ENCODE data around the gene KCNH1. TPM values are rescaled to one million over a fixed set of nuclear protein-coding genes. Genes with fewer than 3 reads are reported as not detected.

KCNH1 gene
- total RNA-seq, 1 donor from 2014 or later: 0.10 TPM

DNA sequence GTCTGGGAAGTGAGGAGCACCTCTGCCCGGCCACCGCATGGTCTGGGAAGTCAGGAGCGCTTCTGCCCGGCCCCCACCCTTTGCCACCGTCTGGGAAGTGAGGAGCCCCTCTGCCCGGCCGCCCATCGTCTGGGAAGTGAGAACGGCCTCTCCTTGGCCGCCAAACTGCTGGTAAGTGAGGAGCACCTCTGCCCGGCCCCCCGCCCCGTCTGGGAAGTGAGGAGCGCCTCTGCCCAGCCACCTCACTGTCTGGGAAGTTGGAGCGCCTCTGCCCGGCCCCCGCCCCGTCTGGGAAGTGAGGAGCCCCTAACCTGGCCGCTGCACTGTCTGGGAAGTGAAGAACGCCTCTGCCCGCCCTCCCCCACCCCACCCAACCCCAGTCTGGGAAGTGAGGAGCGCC lies 22.6 kb downstream of the KCNH1 start:
- no peaks in the 10 kb centered on the region for H3K36me3 Mint-ChIP-seq (ENCODE audit: low read depth, unreplicated experiment)
- H3K4me3 Mint-ChIP-seq (ENCODE audit: unreplicated experiment): no peak overlapping the region
- no peak for DNase-seq (ENCODE audit: low spot score)
- TF ChIP-seq, protein P1, sequence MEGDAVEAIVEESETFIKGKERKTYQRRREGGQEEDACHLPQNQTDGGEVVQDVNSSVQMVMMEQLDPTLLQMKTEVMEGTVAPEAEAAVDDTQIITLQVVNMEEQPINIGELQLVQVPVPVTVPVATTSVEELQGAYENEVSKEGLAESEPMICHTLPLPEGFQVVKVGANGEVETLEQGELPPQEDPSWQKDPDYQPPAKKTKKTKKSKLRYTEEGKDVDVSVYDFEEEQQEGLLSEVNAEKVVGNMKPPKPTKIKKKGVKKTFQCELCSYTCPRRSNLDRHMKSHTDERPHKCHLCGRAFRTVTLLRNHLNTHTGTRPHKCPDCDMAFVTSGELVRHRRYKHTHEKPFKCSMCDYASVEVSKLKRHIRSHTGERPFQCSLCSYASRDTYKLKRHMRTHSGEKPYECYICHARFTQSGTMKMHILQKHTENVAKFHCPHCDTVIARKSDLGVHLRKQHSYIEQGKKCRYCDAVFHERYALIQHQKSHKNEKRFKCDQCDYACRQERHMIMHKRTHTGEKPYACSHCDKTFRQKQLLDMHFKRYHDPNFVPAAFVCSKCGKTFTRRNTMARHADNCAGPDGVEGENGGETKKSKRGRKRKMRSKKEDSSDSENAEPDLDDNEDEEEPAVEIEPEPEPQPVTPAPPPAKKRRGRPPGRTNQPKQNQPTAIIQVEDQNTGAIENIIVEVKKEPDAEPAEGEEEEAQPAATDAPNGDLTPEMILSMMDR (IDR thresholded peaks at IDR 0.05; ENCODE audit: unreplicated experiment): no peak
- no peak overlapping the region for H3K27ac Mint-ChIP-seq (ENCODE audit: unreplicated experiment)
- no peaks in the 10 kb centered on the region for H3K27me3 Mint-ChIP-seq (ENCODE audit: unreplicated experiment)
- no peaks in the 10 kb centered on the region for H3K4me1 Mint-ChIP-seq (ENCODE audit: unreplicated experiment)
- peaks cover 4% of the 10 kb centered on the region for H3K9me3 Mint-ChIP-seq (ENCODE audit: unreplicated experiment)

GRCh38 chr1:211101481-211101880 lies 32.5 kb downstream of the KCNH1 start:
- Mint-ChIP-seq H3K4me1 (ENCODE audit: unreplicated experiment) (peaks cover 3% of the 10 kb centered on the region), H3K36me3 (ENCODE audit: low read depth, unreplicated experiment) (no peaks in the 10 kb centered on the region), H3K4me3 (ENCODE audit: unreplicated experiment) (no peak overlapping the region), H3K9me3 (ENCODE audit: unreplicated experiment) (no peaks in the 10 kb centered on the region), H3K27ac (ENCODE audit: unreplicated experiment) (no peak overlapping the region), H3K27me3 (ENCODE audit: unreplicated experiment) (peaks cover 2% of the 10 kb centered on the region)
- TF ChIP-seq, protein P1 (IDR thresholded peaks at IDR 0.05; ENCODE audit: unreplicated experiment): no peak
- no peak for DNase-seq (ENCODE audit: low spot score)

- TF ChIP-seq, protein P1 (IDR thresholded peaks at IDR 0.05; ENCODE audit: unreplicated experiment): no peak
- Mint-ChIP-seq H3K4me3 (ENCODE audit: unreplicated experiment) (no peak overlapping the region), H3K36me3 (ENCODE audit: low read depth, unreplicated experiment) (no peaks in the 10 kb centered on the region)
Observed at GRCh38 chr1:211099393-211099792, 34.6 kb downstream of the KCNH1 start.

DNA sequence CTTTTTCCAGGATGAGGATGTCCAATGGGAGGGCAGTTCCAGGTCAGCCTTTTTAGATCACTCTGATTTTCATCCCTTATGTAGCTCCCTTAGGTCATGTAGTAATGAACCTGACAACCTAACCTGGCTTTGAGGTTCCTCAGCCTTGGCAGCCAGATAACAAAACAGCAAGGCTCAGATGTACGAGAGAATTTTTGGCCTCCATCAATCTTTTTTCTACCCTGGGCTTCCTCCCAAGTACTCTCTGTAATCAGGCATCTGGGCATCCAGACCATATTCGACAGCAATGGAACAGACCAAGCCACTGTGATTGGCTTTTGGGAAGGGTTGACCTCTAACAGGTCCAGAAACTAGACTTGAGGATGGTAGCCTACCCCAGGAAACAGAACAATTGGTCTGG lies 38.6 kb downstream of the KCNH1 start:
- H3K27me3 Mint-ChIP-seq (ENCODE audit: unreplicated experiment): no peaks in the 10 kb centered on the region
- no peaks in the 10 kb centered on the region for H3K36me3 Mint-ChIP-seq (ENCODE audit: low read depth, unreplicated experiment)
- H3K9me3 Mint-ChIP-seq (ENCODE audit: unreplicated experiment): peaks cover 4% of the 10 kb centered on the region
- no peak overlapping the region for H3K27ac Mint-ChIP-seq (ENCODE audit: unreplicated experiment)
- TF ChIP-seq, protein P1 (IDR thresholded peaks at IDR 0.05; ENCODE audit: unreplicated experiment): no peak
- peaks cover 3% of the 10 kb centered on the region for H3K4me1 Mint-ChIP-seq (ENCODE audit: unreplicated experiment)
- DNase-seq (ENCODE audit: low spot score): no peak
- H3K4me3 Mint-ChIP-seq (ENCODE audit: unreplicated experiment): no peak overlapping the region

More at GRCh38 chr1:211099393-211099792, 34.6 kb downstream of the KCNH1 start:
- Mint-ChIP-seq H3K27me3 (ENCODE audit: unreplicated experiment) (peaks cover 2% of the 10 kb centered on the region), H3K4me1 (ENCODE audit: unreplicated experiment) (peaks cover 6% of the 10 kb centered on the region), H3K27ac (ENCODE audit: unreplicated experiment) (no peak overlapping the region), H3K9me3 (ENCODE audit: unreplicated experiment) (peaks cover 1% of the 10 kb centered on the region)
- DNase-seq (ENCODE audit: low spot score): no peak

- H3K4me3 Mint-ChIP-seq (ENCODE audit: unreplicated experiment): no peak overlapping the region
- no peaks in the 10 kb centered on the region for H3K27me3 Mint-ChIP-seq (ENCODE audit: unreplicated experiment)
- no peaks in the 10 kb centered on the region for H3K36me3 Mint-ChIP-seq (ENCODE audit: low read depth, unreplicated experiment)
- TF ChIP-seq, protein P1 (IDR thresholded peaks at IDR 0.05; ENCODE audit: unreplicated experiment): no peak
- DNase-seq (ENCODE audit: low spot score): no peak
- peaks cover 4% of the 10 kb centered on the region for H3K9me3 Mint-ChIP-seq (ENCODE audit: unreplicated experiment)
- H3K27ac Mint-ChIP-seq (ENCODE audit: unreplicated experiment): no peak overlapping the region
- peaks cover 3% of the 10 kb centered on the region for H3K4me1 Mint-ChIP-seq (ENCODE audit: unreplicated experiment)
Observed at GRCh38 chr1:211092955-211093354, 41.0 kb downstream of the KCNH1 start.

Measured in endothelial cell (in vitro differentiated cells).